Measurements from ENCODE around the gene SLC35E4.

The SLC35E4 gene

DNA sequence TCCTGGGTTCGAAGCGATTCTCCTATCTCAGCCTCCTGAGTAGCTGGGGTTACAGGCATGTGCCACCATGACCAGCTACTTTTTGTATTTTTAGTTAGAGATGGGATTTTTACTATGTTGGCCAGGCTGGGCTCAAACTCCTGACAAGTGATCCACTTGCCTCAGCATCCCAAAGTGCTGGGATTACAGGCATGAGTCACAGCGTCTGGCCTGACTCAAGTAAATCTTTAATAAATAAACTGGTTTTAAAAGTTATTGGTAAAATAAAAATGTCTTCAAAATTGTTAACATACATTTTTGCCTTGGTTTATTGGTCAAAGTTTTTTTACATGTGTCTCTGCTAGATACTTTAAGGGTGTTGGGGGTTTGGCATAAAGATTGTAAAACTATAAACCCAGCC lies 36.6 kb upstream of the SLC35E4 start:
- TF ChIP-seq, protein P1, sequence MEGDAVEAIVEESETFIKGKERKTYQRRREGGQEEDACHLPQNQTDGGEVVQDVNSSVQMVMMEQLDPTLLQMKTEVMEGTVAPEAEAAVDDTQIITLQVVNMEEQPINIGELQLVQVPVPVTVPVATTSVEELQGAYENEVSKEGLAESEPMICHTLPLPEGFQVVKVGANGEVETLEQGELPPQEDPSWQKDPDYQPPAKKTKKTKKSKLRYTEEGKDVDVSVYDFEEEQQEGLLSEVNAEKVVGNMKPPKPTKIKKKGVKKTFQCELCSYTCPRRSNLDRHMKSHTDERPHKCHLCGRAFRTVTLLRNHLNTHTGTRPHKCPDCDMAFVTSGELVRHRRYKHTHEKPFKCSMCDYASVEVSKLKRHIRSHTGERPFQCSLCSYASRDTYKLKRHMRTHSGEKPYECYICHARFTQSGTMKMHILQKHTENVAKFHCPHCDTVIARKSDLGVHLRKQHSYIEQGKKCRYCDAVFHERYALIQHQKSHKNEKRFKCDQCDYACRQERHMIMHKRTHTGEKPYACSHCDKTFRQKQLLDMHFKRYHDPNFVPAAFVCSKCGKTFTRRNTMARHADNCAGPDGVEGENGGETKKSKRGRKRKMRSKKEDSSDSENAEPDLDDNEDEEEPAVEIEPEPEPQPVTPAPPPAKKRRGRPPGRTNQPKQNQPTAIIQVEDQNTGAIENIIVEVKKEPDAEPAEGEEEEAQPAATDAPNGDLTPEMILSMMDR (IDR thresholded peaks at IDR 0.05; ENCODE audit: low read depth, low read length) = no peak
- no peak overlapping the region for H3K4me3 ChIP-seq (ENCODE audit: low read depth, low read length)

DNA sequence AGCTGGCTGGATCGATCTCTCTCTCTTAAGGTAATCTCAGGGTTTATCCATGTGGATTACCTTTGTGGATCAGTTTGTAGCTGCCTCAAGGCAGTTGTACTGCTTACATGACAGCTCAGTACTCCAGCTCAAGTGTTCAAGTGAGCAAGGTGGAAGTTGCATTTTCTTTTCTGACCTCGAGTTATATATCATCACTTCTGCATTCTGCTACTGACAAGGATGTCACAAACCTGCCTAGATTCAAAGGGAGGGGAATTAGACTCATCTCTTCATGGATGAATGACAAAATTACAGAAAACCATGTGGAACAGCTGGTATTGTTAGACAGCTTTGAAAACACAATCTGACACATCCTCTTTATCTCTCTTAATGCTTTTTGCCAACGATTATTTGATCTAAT lies 34.7 kb upstream of the SLC35E4 start:
- H3K4me3 ChIP-seq (ENCODE audit: low read depth, low read length) = no peak overlapping the region
- TF ChIP-seq, protein P1 (IDR thresholded peaks at IDR 0.05; ENCODE audit: low read depth, low read length) = no peak

DNA sequence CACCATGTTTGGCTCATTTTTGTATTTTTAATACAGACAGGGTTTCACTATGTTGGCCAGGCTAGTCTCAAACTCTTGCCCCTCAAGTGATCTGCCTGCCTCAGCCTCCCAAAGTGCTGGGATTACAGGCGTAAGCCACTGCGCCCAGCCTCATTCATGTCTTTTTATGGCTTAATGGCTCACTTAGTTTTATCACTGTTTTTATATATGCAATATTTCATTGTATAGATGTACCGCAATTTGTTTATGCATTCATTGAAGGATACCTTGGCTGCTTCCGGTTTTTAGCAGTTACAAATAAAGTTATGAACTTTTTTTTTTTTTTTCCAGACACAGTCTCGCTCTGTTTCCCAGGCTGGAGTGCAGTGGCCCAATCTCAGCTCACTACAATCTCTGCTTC lies 34.1 kb upstream of the SLC35E4 start:
- no peak overlapping the region for H3K4me3 ChIP-seq (ENCODE audit: low read depth, low read length)
- TF ChIP-seq, protein P1 (IDR thresholded peaks at IDR 0.05; ENCODE audit: low read depth, low read length) = no peak

DNA sequence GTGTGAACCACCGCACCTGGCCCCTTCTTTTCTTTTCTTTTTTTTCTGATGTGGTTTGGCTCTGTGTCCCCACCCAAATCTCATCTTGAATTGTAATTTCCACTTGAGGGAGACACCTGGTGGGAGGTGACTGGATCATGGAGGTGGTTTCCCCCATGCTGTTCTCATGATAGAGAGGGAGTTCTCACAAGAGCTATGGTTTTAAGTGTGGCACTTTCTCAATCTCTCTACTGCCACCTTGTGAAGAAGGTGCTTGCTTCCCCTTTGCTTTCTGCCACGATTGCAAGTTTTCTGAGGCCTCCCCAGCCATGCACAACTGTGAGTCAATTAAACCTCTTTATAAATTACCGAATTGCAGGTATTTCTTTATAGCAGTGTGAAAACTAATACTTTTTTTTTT lies 33.5 kb upstream of the SLC35E4 start:
- H3K4me3 ChIP-seq (ENCODE audit: low read depth, low read length) = no peak overlapping the region
- TF ChIP-seq, protein P1 (IDR thresholded peaks at IDR 0.05; ENCODE audit: low read depth, low read length) = peak; percentile 25; the same call in 1 of the 2 replicates

DNA sequence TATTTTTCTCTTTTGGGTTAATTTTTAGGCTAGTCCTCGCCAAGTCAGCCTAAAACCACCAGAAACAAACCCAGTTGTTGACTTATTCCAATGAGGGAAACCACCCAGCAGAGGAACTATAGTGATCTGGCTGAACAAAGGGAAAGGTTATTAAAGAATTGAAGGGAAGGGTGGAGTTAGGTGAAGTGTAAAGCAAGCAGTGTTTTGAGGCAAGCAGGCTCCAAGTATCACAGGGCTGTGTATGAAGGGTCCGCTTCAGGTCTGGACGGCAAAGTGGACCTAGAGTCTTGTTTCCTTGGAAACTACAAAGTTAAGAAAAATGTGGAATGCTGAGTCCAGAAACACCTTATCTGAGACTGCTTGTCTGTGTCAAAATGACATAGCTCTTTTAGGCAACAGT lies 31.8 kb upstream of the SLC35E4 start:
- TF ChIP-seq, protein P1 (IDR thresholded peaks at IDR 0.05; ENCODE audit: low read depth, low read length) = no peak
- H3K4me3 ChIP-seq (ENCODE audit: low read depth, low read length) = no peak overlapping the region

DNA sequence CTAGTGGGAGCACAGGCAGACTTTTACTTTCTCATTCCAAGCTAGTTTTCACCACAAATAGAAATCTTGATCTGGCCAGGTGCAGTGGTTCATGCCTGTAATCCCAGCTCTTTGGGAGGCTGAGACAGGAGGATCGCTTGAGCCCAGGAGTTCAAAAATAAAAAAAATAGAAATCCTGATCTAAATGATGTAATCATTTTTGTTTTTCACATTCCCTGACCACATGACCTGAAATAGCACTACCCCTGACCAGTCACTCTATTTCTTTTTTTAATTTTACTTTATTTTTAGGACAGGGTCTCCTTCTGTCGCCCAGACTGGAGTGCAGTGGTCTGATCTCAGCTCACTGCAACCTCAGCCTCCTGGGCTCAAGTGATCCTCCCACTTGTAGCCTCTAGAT lies 30.9 kb upstream of the SLC35E4 start:
- TF ChIP-seq, protein P1 (IDR thresholded peaks at IDR 0.05; ENCODE audit: low read depth, low read length) = no peak
- H3K4me3 ChIP-seq (ENCODE audit: low read depth, low read length) = no peak overlapping the region

DNA sequence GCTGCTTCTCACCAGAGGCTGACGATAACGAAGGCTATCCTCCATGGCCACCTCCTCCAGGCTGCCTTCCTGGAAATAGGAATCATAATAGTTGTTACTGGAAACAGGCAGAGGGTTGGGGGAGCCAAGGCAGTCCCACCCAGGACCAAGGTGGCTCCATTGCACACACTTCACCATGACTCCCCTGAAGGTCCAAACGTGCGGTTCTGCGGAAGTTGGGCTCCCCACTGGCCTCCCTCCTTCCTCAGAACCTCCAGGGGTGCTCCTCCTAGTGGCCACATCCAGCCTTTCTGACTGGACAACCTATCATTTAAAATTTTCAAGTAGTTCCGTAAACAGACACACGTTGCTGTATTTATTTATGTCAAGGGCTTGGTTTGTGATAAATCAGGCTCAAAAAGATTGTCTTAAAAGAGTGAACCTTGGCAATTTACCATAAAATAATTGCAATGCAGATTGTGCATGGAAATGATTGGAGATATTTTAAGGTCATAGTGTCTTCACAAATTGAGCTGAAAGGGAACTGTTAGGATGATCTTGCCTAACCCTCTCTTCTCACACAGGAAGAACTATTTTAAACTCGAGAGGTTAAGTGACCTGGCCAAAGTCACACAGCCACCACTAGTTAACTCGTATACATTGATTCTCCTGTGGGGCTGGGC lies 30.0 kb upstream of the SLC35E4 start:
- H3K4me3 ChIP-seq (ENCODE audit: low read depth, low read length) = no peak overlapping the region

More for the DNA sequence above, 30.0 kb upstream of the SLC35E4 start:
- TF ChIP-seq, protein P1 (IDR thresholded peaks at IDR 0.05; ENCODE audit: low read depth, low read length) = peak; percentile 71
